Lung (tissue), 12 donors: ENCODE measurements around the gene KIF1A. TPM values are rescaled to one million over a fixed set of nuclear protein-coding genes. Genes with fewer than 3 reads are reported as not detected.
"Not testable (repeated sequence)": the region's sequence is repeated elsewhere in the genome, so short reads cannot be mapped to it uniquely, and the experiment has no call there.

Experiments
- ATAC-seq: fragments of 200-7000 bp; cut with Tn5 transposase; one replicate; pipeline ENCODE4 v1.9.1; 2020; ENCODE audit warnings: moderate number of reproducible peaks; ENCODE audit not compliant: insufficient read depth, low FRiP score
- DNase-seq, 3 donors: peaks; one replicate each; pipeline ENCODE4 v3.0.0-alpha.2; 2013 to 2017
- H3K27ac ChIP-seq, 2 donors: one replicate each; pipeline ENCODE4 v1.5.1; 2013; ENCODE audit warnings: mild to moderate bottlenecking in 2 of 2, moderate library complexity in 2 of 2, control low read depth in 1 of 2, inconsistent platforms in 1 of 2, low read depth in 1 of 2, low read length in 1 of 2
- H3K27me3 ChIP-seq, 3 donors: one replicate each; pipeline ENCODE4 v1.5.1; 2013; ENCODE audit warnings: low read length in 2 of 3; ENCODE audit not compliant: control insufficient read depth in 3 of 3, insufficient read depth in 3 of 3
- H3K36me3 ChIP-seq, 4 donors: one replicate each; pipeline ENCODE4 v1.5.1; 2013; ENCODE audit warnings: low read length in 4 of 4, mild to moderate bottlenecking in 1 of 4, moderate library complexity in 1 of 4; ENCODE audit not compliant: control insufficient read depth in 4 of 4, insufficient read depth in 4 of 4
- H3K4me1 ChIP-seq, 5 donors: one replicate each; pipeline ENCODE4 v1.5.1; 2013; ENCODE audit warnings: low read length in 5 of 5, mild to moderate bottlenecking in 2 of 5, moderate library complexity in 1 of 5; ENCODE audit not compliant: control insufficient read depth in 5 of 5, insufficient read depth in 5 of 5
- H3K4me3 ChIP-seq: one replicate; pipeline ENCODE4 v1.5.1; 2013; ENCODE audit warnings: mild to moderate bottlenecking, control low read depth, moderate library complexity
- H3K9ac ChIP-seq, 2 donors: one replicate each; pipeline ENCODE4 v1.5.1; 2013; ENCODE audit warnings: low read length in 2 of 2, control low read depth in 1 of 2; ENCODE audit not compliant: insufficient read depth in 1 of 2
- H3K9me3 ChIP-seq, 4 donors: one replicate each; pipeline ENCODE4 v1.5.1; 2013; ENCODE audit warnings: low read length in 3 of 4, mild to moderate bottlenecking in 1 of 4, moderate library complexity in 1 of 4; ENCODE audit not compliant: control insufficient read depth in 4 of 4, insufficient read depth in 3 of 4
- WGBS, 2 donors: extraction: QIAGEN DNeasy Blood & Tissue Kit; methylation state at CpG; one replicate each; pipeline ENCODE4 v1.1.7; 2013; 5-methylcytosine and 5-hydroxymethylcytosine counted together
- polyA plus RNA-seq, 2 donors: library from polyadenylated mRNA; stranded (reverse); fragments of 200-250 nt; gene quantifications; one replicate each; pipeline ENCODE4 v1.2.1, GENCODE V29; 2013
- total RNA-seq, 2 donors: library from RNA; depleted of rRNA in 1 of 2; stranded (reverse); fragments of >200 nt in 1 of 2; gene quantifications; one replicate each; pipeline ENCODE4 v1.2.1, GENCODE V29; 2014 to 2021
- TF ChIP-seq, protein P1 (sequence below): IDR thresholded peaks from 2 replicates; pipeline ENCODE4 v1.5.1; 2012; ENCODE audit warnings: mild to moderate bottlenecking; ENCODE audit errors: control extremely low read depth, extremely low read depth
- donor health status: control.
- donor health status: control.
- donor health status: Bipolar disorder and iron deficiency.
- donor health status: healthy.
- donor health status: DM: yes; HTN: yes; CAD: no.

Gene KIF1A
- total and polyA plus RNA-seq, 4 donors = 0.14 to 2.3 (median 0.46) TPM

DNA sequence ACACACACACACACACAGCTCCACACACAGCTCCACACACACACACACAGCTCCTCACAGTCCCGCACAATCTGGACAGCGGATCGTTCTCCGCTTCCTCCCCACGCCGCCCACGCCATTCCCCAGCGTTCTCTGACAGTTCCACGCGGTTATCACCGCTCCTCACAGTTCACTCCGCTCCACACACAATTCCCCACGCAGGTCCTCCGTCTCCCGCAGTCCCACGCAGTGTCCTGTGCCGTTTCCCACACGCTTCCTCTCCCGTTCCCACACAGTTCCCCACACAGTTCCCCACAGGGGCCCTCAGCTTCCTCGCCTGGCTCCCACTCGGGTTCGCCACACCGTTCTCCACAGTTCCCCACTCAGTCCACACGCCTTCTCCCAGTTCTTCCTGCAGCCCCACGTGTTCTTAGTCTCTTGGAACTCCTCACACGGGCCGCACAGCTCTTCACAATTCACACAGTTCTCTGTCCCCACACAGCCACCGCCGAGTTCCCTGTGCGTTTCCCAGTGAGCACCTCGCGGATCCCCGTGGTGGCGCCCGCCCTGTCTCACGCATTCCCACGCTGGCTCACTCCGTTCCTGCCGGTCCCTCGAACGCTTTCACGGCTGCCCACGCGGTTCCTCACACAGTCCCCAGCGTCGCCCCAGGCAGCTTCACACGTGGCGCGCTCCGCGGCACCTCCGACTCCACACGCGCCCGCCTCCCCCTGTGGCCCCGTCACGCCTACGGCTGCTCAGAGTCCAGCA is 38.4 kb downstream of the KIF1A start:
- Histone ChIP-seq H3K27me3 (peaks cover 0 to 2% (median 0%) of the 10 kb centered on the region in 3 donors), H3K9me3 (peaks cover 0 to 3% (median 0%) of the 10 kb centered on the region in 4 donors), H3K36me3 (no peaks in the 10 kb centered on the region), H3K9ac (no peak overlapping the region), H3K4me3 (no peak overlapping the region), H3K27ac (no peak overlapping the region), H3K4me1 (no peaks in the 10 kb centered on the region)
- TF ChIP-seq, protein P1, sequence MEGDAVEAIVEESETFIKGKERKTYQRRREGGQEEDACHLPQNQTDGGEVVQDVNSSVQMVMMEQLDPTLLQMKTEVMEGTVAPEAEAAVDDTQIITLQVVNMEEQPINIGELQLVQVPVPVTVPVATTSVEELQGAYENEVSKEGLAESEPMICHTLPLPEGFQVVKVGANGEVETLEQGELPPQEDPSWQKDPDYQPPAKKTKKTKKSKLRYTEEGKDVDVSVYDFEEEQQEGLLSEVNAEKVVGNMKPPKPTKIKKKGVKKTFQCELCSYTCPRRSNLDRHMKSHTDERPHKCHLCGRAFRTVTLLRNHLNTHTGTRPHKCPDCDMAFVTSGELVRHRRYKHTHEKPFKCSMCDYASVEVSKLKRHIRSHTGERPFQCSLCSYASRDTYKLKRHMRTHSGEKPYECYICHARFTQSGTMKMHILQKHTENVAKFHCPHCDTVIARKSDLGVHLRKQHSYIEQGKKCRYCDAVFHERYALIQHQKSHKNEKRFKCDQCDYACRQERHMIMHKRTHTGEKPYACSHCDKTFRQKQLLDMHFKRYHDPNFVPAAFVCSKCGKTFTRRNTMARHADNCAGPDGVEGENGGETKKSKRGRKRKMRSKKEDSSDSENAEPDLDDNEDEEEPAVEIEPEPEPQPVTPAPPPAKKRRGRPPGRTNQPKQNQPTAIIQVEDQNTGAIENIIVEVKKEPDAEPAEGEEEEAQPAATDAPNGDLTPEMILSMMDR = no peak
- 85 to 90% methylated on average over 58 of the region's 58 CpGs for WGBS, 2 donors
- DNase-seq (no peak), ATAC-seq (no peak)

DNA sequence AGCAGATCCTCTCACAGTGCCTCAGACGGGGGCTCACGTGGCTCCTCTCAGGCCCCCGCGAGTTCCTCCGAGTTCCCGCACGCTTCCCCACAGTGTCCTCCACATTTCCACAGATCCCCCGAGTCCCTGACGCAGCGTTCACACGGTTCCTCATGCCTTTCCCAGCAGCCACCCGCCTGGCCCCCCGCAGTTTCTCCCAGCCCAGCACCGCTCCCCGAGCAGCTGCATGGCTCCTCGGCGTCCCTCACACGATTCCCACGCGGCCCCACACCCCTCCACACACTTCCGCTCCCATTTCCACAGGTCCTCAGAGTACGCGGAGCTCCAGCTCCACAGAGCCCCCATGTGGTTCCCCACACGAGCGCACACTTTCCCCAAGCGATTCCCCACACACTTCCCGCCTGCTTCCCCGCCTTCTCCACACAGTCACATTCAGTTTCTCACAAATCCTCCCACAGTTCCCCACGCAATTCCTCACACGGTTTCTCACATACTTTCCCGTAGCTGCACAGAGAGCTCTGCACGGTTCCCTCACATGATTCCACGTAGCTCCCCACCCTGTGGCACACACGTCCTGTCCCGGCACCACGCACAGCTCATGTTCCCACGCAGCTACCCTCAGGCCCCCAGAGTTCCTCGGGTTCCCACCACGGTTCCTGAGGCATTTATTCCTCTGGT is 39.9 kb downstream of the KIF1A start:
- H3K4me1 ChIP-seq = peaks cover 0 to 10% (median 3%) of the 10 kb centered on the region in 5 donors
- no peak overlapping the region for H3K27ac ChIP-seq
- TF ChIP-seq, protein P1 = no peak
- DNase-seq = peak in 2 of 3 donors; percentile 18 to 42
- no peak overlapping the region for H3K4me3 ChIP-seq
- peaks cover 0 to 2% (median 0%) of the 10 kb centered on the region in 3 donors for H3K27me3 ChIP-seq
- WGBS, 2 donors = 60 to 73% methylated on average over 38 to 39 of the region's 39 CpGs
- H3K36me3 ChIP-seq = no peaks in the 10 kb centered on the region
- no peak for ATAC-seq
- H3K9me3 ChIP-seq = peaks cover 0 to 3% (median 0%) of the 10 kb centered on the region in 4 donors
- H3K9ac ChIP-seq = no peak overlapping the region

DNA sequence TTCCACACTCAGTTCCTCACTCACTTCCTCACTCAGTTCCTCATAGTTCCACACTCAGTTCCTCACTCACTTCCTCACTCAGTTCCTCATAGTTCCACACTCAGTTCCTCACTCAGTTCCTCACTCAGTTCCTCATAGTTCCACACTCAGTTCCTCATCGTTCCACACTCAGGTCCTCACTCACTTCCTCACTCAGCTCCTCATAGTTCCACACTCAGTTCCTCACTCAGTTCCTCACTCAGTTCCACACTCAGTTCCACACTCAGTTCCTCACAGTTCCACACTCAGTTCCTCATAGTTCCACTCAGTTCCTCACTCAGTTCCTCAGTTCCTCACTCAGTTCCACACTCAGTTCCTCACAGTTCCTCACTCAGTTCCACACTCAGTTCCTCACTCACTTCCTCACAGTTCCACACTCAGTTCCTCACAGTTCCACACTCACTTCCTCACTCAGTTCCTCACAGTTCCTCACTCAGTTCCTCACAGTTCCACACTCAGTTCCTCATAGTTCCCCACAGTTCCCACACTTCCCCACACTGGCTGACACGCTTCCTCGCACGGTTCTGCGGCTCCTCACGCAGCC is 40.7 kb downstream of the KIF1A start:
- not testable (repeated sequence) for H3K9ac ChIP-seq, DNase-seq, H3K36me3 ChIP-seq, H3K4me3 ChIP-seq, H3K27me3 ChIP-seq, H3K27ac ChIP-seq, H3K4me1 ChIP-seq, ATAC-seq, H3K9me3 ChIP-seq
- 75% methylated on average over 6 of the region's 6 CpGs for WGBS, 2 donors

DNA sequence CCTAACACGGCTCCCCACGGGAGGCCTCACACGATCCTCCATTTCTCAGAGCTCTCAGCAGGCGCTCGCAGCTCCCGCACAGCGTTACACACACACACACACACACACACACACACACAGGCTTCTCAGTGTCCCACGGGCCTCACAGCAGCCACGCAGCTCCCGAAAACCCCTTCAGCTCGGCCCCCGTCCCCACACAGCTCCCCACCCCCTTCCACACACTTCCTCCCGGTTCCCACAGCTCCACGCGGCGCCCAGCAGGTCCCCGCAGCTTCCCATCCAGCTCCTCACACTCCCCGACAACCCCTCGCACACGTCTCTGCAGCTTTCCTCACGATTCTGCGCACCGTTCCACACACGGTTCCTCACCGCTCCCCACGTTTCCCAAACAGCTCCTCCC is 41.6 kb downstream of the KIF1A start:
- WGBS, 2 donors = 79 to 85% methylated on average over 26 of the region's 26 CpGs
- Histone ChIP-seq H3K4me1 (peaks cover 0 to 10% (median 3%) of the 10 kb centered on the region in 5 donors), H3K9me3 (peaks cover 0 to 3% (median 0%) of the 10 kb centered on the region in 4 donors), H3K27me3 (peaks cover 0 to 2% (median 0%) of the 10 kb centered on the region in 3 donors), H3K36me3 (no peaks in the 10 kb centered on the region), H3K27ac (no peak overlapping the region), H3K4me3 (no peak overlapping the region), H3K9ac (no peak overlapping the region)
- DNase-seq (no peak), ATAC-seq (no peak)
- TF ChIP-seq, protein P1 = no peak
